Measurements from ENCODE around the gene NDUFS6. TPM values are rescaled to one million over a fixed set of nuclear protein-coding genes. Genes with fewer than 3 reads are reported as not detected.
A peak's percentile ranks its signal among the peaks of the same experiment; 100 is the strongest.

Gene NDUFS6
- total RNA-seq, 1 donor from 2014 or later: 30.7 TPM

GRCh38 chr5:1856596-1857255 lies 55.5 kb downstream of the NDUFS6 start:
- ATAC-seq: peak; percentile 23

GRCh38 chr5:1857256-1857600 lies 56.0 kb downstream of the NDUFS6 start:
- no peak for ATAC-seq

GRCh38 chr5:1858436-1858835 lies 57.2 kb downstream of the NDUFS6 start:
- no peak for ATAC-seq

GRCh38 chr5:1859099-1859498 lies 57.9 kb downstream of the NDUFS6 start:
- no peak for ATAC-seq

- ATAC-seq: no peak
Measured at GRCh38 chr5:1860021-1860610, 58.9 kb downstream of the NDUFS6 start.

GRCh38 chr5:1860949-1861348 lies 59.7 kb downstream of the NDUFS6 start:
- ATAC-seq: no peak

GRCh38 chr5:1864896-1865440 lies 63.8 kb downstream of the NDUFS6 start:
- ATAC-seq: no peak

- ATAC-seq: no peak
Measured at GRCh38 chr5:1865486-1865885, 64.3 kb downstream of the NDUFS6 start.

Other genes starting within 250 kb of the NDUFS6 start
- gene MRPL36, start 1.6 kb upstream of the NDUFS6 start, total RNA-seq: 54.3 TPM
- 10.3 TPM for gene IRX4, start 81.5 kb downstream of the NDUFS6 start, total RNA-seq